ENCODE results near the gene DTNBP1. TPM values are rescaled to one million over a fixed set of nuclear protein-coding genes. Genes with fewer than 3 reads are reported as not detected.

DTNBP1 gene
- total and polyA plus RNA-seq, 12 donors = 4.2 to 17.1 (median 9.0) TPM

- no peak overlapping the region for H3K27ac ChIP-seq
- intact Hi-C loops (cut with DNase I) = no loop called here
Measured at GRCh38 chr6:15550546-15551123, 112.2 kb downstream of the DTNBP1 start.

GRCh38 chr6:15549371-15549770 is 113.5 kb downstream of the DTNBP1 start:
- intact Hi-C loops (cut with DNase I) = no loop called here
- H3K27me3 ChIP-seq = no peaks in the 10 kb centered on the region

More at GRCh38 chr6:15550546-15551123, 112.2 kb downstream of the DTNBP1 start:
- Histone ChIP-seq H3K4me1 (replicated peaks in 1 of 2) (peaks cover 0 to 11% of the 10 kb centered on the region in 2 donors), H3K36me3 (replicated peaks in 1 of 2) (no peaks in the 10 kb centered on the region), H3K4me3 (no peak overlapping the region), H3K27me3 (no peaks in the 10 kb centered on the region), H3K9me3 (replicated peaks in 1 of 3) (no peaks in the 10 kb centered on the region)
- WGBS, 4 donors = 91 to 100% (median 94%) methylated on average over 2 of the region's 2 CpGs
- TF ChIP-seq CTCF (IDR thresholded peaks at IDR 0.05) = no peak
- no peak for TF ChIP-seq POLR2A (IDR thresholded peaks at IDR 0.05)
- no peak for DNase-seq

GRCh38 chr6:15547400-15547799 is 115.4 kb downstream of the DTNBP1 start:
- TF ChIP-seq CTCF (IDR thresholded peaks at IDR 0.05) (no peak), POLR2A (IDR thresholded peaks at IDR 0.05) (no peak)
- Histone ChIP-seq H3K27ac (no peak overlapping the region), H3K9me3 (replicated peaks in 1 of 3) (no peaks in the 10 kb centered on the region), H3K36me3 (replicated peaks in 1 of 2) (no peaks in the 10 kb centered on the region), H3K4me1 (replicated peaks in 1 of 2) (peaks cover 0 to 11% of the 10 kb centered on the region in 2 donors), H3K4me3 (no peak overlapping the region), H3K27me3 (no peaks in the 10 kb centered on the region)
- intact Hi-C loops (cut with DNase I) = no loop called here
- WGBS, 4 donors = 89 to 96% (median 92%) methylated on average over 5 of the region's 5 CpGs
- DNase-seq = no peak

More at GRCh38 chr6:15549371-15549770, 113.5 kb downstream of the DTNBP1 start:
- Histone ChIP-seq H3K36me3 (replicated peaks in 1 of 2) (no peaks in the 10 kb centered on the region), H3K27ac (no peak overlapping the region), H3K4me3 (no peak overlapping the region), H3K4me1 (replicated peaks in 1 of 2) (peaks cover 0 to 11% of the 10 kb centered on the region in 2 donors), H3K9me3 (replicated peaks in 1 of 3) (no peaks in the 10 kb centered on the region)
- no peak for DNase-seq
- TF ChIP-seq CTCF (IDR thresholded peaks at IDR 0.05) (no peak), POLR2A (IDR thresholded peaks at IDR 0.05) (no peak)
- WGBS, 4 donors = 79 to 90% (median 86%) methylated on average over 7 to 14 of the region's 14 CpGs

- no peak for DNase-seq
- no peaks in the 10 kb centered on the region for H3K27me3 ChIP-seq
- no peak overlapping the region for H3K27ac ChIP-seq
- intact Hi-C loops (cut with DNase I) = no loop called here
- 91 to 97% (median 96%) methylated on average over 5 of the region's 5 CpGs for WGBS, 4 donors
- peaks cover 0 to 8% of the 10 kb centered on the region in 2 donors for H3K4me1 ChIP-seq (replicated peaks in 1 of 2)
- TF ChIP-seq CTCF (IDR thresholded peaks at IDR 0.05) (no peak), POLR2A (IDR thresholded peaks at IDR 0.05) (no peak)
- no peaks in the 10 kb centered on the region for H3K9me3 ChIP-seq (replicated peaks in 1 of 3)
- H3K4me3 ChIP-seq = no peak overlapping the region
- H3K36me3 ChIP-seq (replicated peaks in 1 of 2) = no peaks in the 10 kb centered on the region
Measured at GRCh38 chr6:15546591-15546990, 116.2 kb downstream of the DTNBP1 start.

Data from adrenal gland (tissue), 12 donors.